WTC11 (cell line): ENCODE data around the gene ZNF367. TPM values are rescaled to one million over a fixed set of nuclear protein-coding genes. Genes with fewer than 3 reads are reported as not detected.
"Not testable (repeated sequence)": the region's sequence is repeated elsewhere in the genome, so short reads cannot be mapped to it uniquely, and the experiment has no call there.

Experiments
- ATAC-seq: fragments of 200-7000 bp; cut with Tn5 transposase; 2 replicates; pipeline ENCODE4 v1.10.0; 2021; ENCODE audit warnings: mild to moderate bottlenecking, moderate library complexity
- CTCF ChIA-PET: fragments of 300-600 bp; sonication (Branson Sonifier 250); formaldehyde crosslinking; loops from one replicate; lab custom pipeline; 2021; ENCODE audit warnings: antibody characterized with exemption; lab: Charles Lee
- POLR2A ChIA-PET: fragments of 350-600 bp; sonication (Branson Sonifier 250); formaldehyde crosslinking; loops from one replicate; lab custom pipeline; 2021; ENCODE audit warnings: antibody characterized with exemption; lab: Charles Lee
- DNase-seq: peaks from one replicate; pipeline ENCODE4 v3.0.0; 2021; ENCODE audit warnings: low spot score
- H3K27ac Mint-ChIP-seq: 2 replicates; pipeline ENCODE4 v1.8.0; 2021; ENCODE audit warnings: mixed read lengths
- H3K27me3 Mint-ChIP-seq: 2 replicates; pipeline ENCODE4 v1.8.0; 2021; ENCODE audit warnings: low read depth, mild to moderate bottlenecking, moderate library complexity, mixed read lengths
- H3K36me3 Mint-ChIP-seq: 2 replicates; pipeline ENCODE4 v1.8.0; 2021; ENCODE audit warnings: mixed read lengths
- H3K4me1 Mint-ChIP-seq: 2 replicates; pipeline ENCODE4 v1.8.0; 2022; ENCODE audit warnings: mixed read lengths
- H3K4me3 Mint-ChIP-seq: 2 replicates; pipeline ENCODE4 v1.8.0; 2021; ENCODE audit warnings: mild to moderate bottlenecking, moderate library complexity, mixed read lengths
- H3K9me3 Mint-ChIP-seq: 2 replicates; pipeline ENCODE4 v1.8.0; 2021; ENCODE audit warnings: mixed read lengths
- CDX4 ChIP-seq: fragments of 250-450 bp; sonication (Bioruptor Pico); IDR thresholded peaks from 2 replicates; pipeline ENCODE4 v1.9.0; 2021; ENCODE audit warnings: moderate library complexity, mild to moderate bottlenecking, inconsistent platforms, borderline replicate concordance
- E2F5 ChIP-seq: sonication (generic); formaldehyde crosslinking; IDR thresholded peaks from 2 replicates; pipeline ENCODE4 v1.8.1; 2022; ENCODE audit warnings: mild to moderate bottlenecking, moderate library complexity, missing genetic modification reagents
- ESRRA ChIP-seq: sonication (generic); formaldehyde crosslinking; IDR thresholded peaks from 2 replicates; pipeline ENCODE4 v1.8.1; 2022; ENCODE audit warnings: mild to moderate bottlenecking, missing genetic modification reagents, borderline replicate concordance
- GABPB1 ChIP-seq: sonication (generic); formaldehyde crosslinking; IDR thresholded peaks from 2 replicates; pipeline ENCODE4 v1.8.1; 2023; ENCODE audit warnings: mild to moderate bottlenecking, missing genetic modification reagents
- HMGA2 ChIP-seq: fragments of 250-450 bp; sonication (Bioruptor Pico); IDR thresholded peaks from 2 replicates; pipeline ENCODE4 v1.4.0; 2021; ENCODE audit warnings: mild to moderate bottlenecking, moderate library complexity
- MXD4 ChIP-seq: fragments of 250-450 bp; sonication (Bioruptor Pico); IDR thresholded peaks from 2 replicates; pipeline ENCODE4 v1.8.0; 2021; ENCODE audit warnings: mild to moderate bottlenecking, moderate library complexity, borderline replicate concordance
- PRDM15 ChIP-seq: sonication (generic); formaldehyde crosslinking; IDR thresholded peaks from 2 replicates; pipeline ENCODE4 v1.8.0; 2022; ENCODE audit warnings: missing genetic modification reagents
- SOX15 ChIP-seq: fragments of 250-450 bp; sonication (Bioruptor Pico); IDR thresholded peaks from 2 replicates; pipeline ENCODE4 v1.9.0; 2021; ENCODE audit warnings: mild to moderate bottlenecking
- TEAD4 ChIP-seq: sonication (generic); formaldehyde crosslinking; IDR thresholded peaks from 2 replicates; pipeline ENCODE4 v1.8.0; 2022; ENCODE audit warnings: mild to moderate bottlenecking, missing genetic modification reagents
- TP53 ChIP-seq: sonication (generic); formaldehyde crosslinking; IDR thresholded peaks from 2 replicates; pipeline ENCODE4 v1.8.1; 2023; ENCODE audit warnings: mild to moderate bottlenecking, missing genetic modification reagents
- USF2 ChIP-seq: sonication (generic); formaldehyde crosslinking; IDR thresholded peaks from 2 replicates; pipeline ENCODE4 v1.8.1; 2023; ENCODE audit warnings: mild to moderate bottlenecking, missing genetic modification reagents, moderate library complexity
- total RNA-seq: library from RNA; stranded (reverse); gene quantifications from 3 replicates; pipeline ENCODE4 v1.2.3, GENCODE V29; 2021

ZNF367 gene
- total RNA-seq, 1 experiment from 2014 or later = 7.4 TPM

GRCh38 chr9:96378187-96378586 is 40.0 kb downstream of the ZNF367 start:
- CTCF ChIA-PET = interaction anchor here (1.1 to 2.2 kb wide), 2 partner anchors 31 to 288 kb away, joined by 3 to 8 read pairs; no protein-coding TSS in a partner anchor
- ATAC-seq (no peak), DNase-seq (no peak)
- H3K27me3 Mint-ChIP-seq = no peaks in the 10 kb centered on the region; the same call in 1 of the 2 replicates
- H3K27ac Mint-ChIP-seq = no peak overlapping the region
- no peak for TF ChIP-seq PRDM15 (CRISPR knock-in tag)
- TF ChIP-seq TEAD4 (CRISPR knock-in tag) = no peak
- no peak for TF ChIP-seq CDX4 (CRISPR knock-in tag)
- peak; percentile 77 for TF ChIP-seq GABPB1
- no peak for TF ChIP-seq TP53 (CRISPR knock-in tag)
- TF ChIP-seq E2F5 (CRISPR knock-in tag) = no peak
- no peak for TF ChIP-seq MXD4
- POLR2A ChIA-PET = no interaction called here
- no peaks in the 10 kb centered on the region for H3K9me3 Mint-ChIP-seq
- no peak overlapping the region for H3K4me3 Mint-ChIP-seq
- no peaks in the 10 kb centered on the region; the same call in 1 of the 2 replicates for H3K36me3 Mint-ChIP-seq
- peaks cover 25% of the 10 kb centered on the region for H3K4me1 Mint-ChIP-seq

- peak overlapping the region; percentile 44; the same call in 1 of the 2 replicates for H3K27ac Mint-ChIP-seq
- no peaks in the 10 kb centered on the region; the same call in 1 of the 2 replicates for H3K36me3 Mint-ChIP-seq
- no peak for TF ChIP-seq TP53 (CRISPR knock-in tag)
- TF ChIP-seq ESRRA = no peak
- no peak for TF ChIP-seq HMGA2 (CRISPR knock-in tag)
- no peak for TF ChIP-seq SOX15
- TF ChIP-seq USF2 (CRISPR knock-in tag) = no peak
- ChIA-PET POLR2A (interaction anchor here (0.6 kb wide), 1 partner anchor 189 kb away, joined by 4 read pairs; no protein-coding TSS in a partner anchor), CTCF (interaction anchor here (1.1 to 2.2 kb wide), 2 partner anchors 30 to 289 kb away, joined by 3 to 8 read pairs; no protein-coding TSS in a partner anchor)
- H3K4me1 Mint-ChIP-seq = peaks cover 19% of the 10 kb centered on the region
- DNase-seq (no peak), ATAC-seq (no peak)
- H3K9me3 Mint-ChIP-seq = no peaks in the 10 kb centered on the region
- H3K4me3 Mint-ChIP-seq = no peak overlapping the region
- no peaks in the 10 kb centered on the region; the same call in 1 of the 2 replicates for H3K27me3 Mint-ChIP-seq
These were observed 41.0 kb downstream of the ZNF367 start for GRCh38 chr9:96376891-96377874.

GRCh38 chr9:96375507-96375906 is 42.7 kb downstream of the ZNF367 start:
- CTCF ChIA-PET, H3K4me3 Mint-ChIP-seq, H3K9me3 Mint-ChIP-seq, H3K36me3 Mint-ChIP-seq, H3K27me3 Mint-ChIP-seq, H3K27ac Mint-ChIP-seq, DNase-seq, ATAC-seq: not testable (repeated sequence)
- H3K4me1 Mint-ChIP-seq = peaks cover 10% of the 10 kb centered on the region
- POLR2A ChIA-PET = interaction anchor here (0.7 kb wide), 1 partner anchor 266 kb away, joined by 3 read pairs; no protein-coding TSS in a partner anchor
